Muscle of arm (tissue), 12 donors: Measurements from ENCODE around the gene DNASE1L1. TPM values are rescaled to one million over a fixed set of nuclear protein-coding genes. Genes with fewer than 3 reads are reported as not detected.

Experiments used
- DNase-seq: peaks from one replicate; pipeline ENCODE4 v3.0.0-alpha.2; 2013
- polyA plus RNA-seq, 12 donors: library from polyadenylated mRNA; unstranded; fragments of 120-200 nt; gene quantifications; one replicate each; pipeline ENCODE4 v1.2.1, GENCODE V29; 2013; ENCODE audit not compliant: insufficient read length in 12 of 12

The DNASE1L1 gene
- polyA plus RNA-seq, 12 donors, result 14.4 to 51.4 (median 34.6) TPM; not detected in 1

- DNase-seq, result no peak
These were observed 38.6 kb downstream of the DNASE1L1 start for GRCh38 chrX:154370300-154371016.

GRCh38 chrX:154369449-154370299, 39.4 kb downstream of the DNASE1L1 start:
- peak; percentile 85 for DNase-seq

GRCh38 chrX:154368630-154369448, 40.2 kb downstream of the DNASE1L1 start:
- DNase-seq, result peak; percentile 38

- no peak for DNase-seq
These were observed 41.4 kb downstream of the DNASE1L1 start for GRCh38 chrX:154367474-154368308.

- DNase-seq, result no peak
These were observed 42.4 kb downstream of the DNASE1L1 start for GRCh38 chrX:154366666-154367055.

- DNase-seq, result no peak
These were observed 42.9 kb downstream of the DNASE1L1 start for GRCh38 chrX:154365997-154366665.

GRCh38 chrX:154365052-154365600, 43.9 kb downstream of the DNASE1L1 start:
- no peak for DNase-seq

- no peak for DNase-seq
These were observed 45.2 kb downstream of the DNASE1L1 start for GRCh38 chrX:154363706-154364439.

GRCh38 chrX:154362085-154362742, 46.8 kb downstream of the DNASE1L1 start:
- DNase-seq, result no peak

GRCh38 chrX:154360155-154360713, 48.8 kb downstream of the DNASE1L1 start:
- DNase-seq, result no peak

GRCh38 chrX:154359362-154360154, 49.5 kb downstream of the DNASE1L1 start:
- no peak for DNase-seq

GRCh38 chrX:154358829-154359228, 50.2 kb downstream of the DNASE1L1 start:
- DNase-seq, result no peak

- DNase-seq, result no peak
These were observed 51.0 kb downstream of the DNASE1L1 start for GRCh38 chrX:154358011-154358410.

- DNase-seq, result no peak
These were observed 51.8 kb downstream of the DNASE1L1 start for GRCh38 chrX:154357205-154357604.

GRCh38 chrX:154356596-154356995, 52.5 kb downstream of the DNASE1L1 start:
- no peak for DNase-seq

- no peak for DNase-seq
These were observed 53.3 kb downstream of the DNASE1L1 start for GRCh38 chrX:154355776-154356140.

GRCh38 chrX:154355094-154355775, 53.8 kb downstream of the DNASE1L1 start:
- DNase-seq, result no peak
